Activated CD4-positive, alpha-beta T cell treated with anti-CD3 and anti-CD28 coated beads for 48 hours (primary cell): Measurements from ENCODE around the gene UBE2E2.

Experiments used
- DNase-seq: peaks from one replicate; pipeline ENCODE4 v3.0.0-alpha.2; 2020

Gene UBE2E2

GRCh38 chr3:23396746-23397145 lies 193.6 kb downstream of the UBE2E2 start:
- DNase-seq: no peak

GRCh38 chr3:23399221-23399620 lies 196.1 kb downstream of the UBE2E2 start:
- no peak for DNase-seq

GRCh38 chr3:23402728-23403492 lies 199.8 kb downstream of the UBE2E2 start:
- no peak for DNase-seq

GRCh38 chr3:23404246-23404645 lies 201.1 kb downstream of the UBE2E2 start:
- DNase-seq: no peak

- DNase-seq: no peak
Measured at GRCh38 chr3:23405081-23405480, 202.0 kb downstream of the UBE2E2 start.

GRCh38 chr3:23406601-23407000 lies 203.5 kb downstream of the UBE2E2 start:
- no peak for DNase-seq

DNA sequence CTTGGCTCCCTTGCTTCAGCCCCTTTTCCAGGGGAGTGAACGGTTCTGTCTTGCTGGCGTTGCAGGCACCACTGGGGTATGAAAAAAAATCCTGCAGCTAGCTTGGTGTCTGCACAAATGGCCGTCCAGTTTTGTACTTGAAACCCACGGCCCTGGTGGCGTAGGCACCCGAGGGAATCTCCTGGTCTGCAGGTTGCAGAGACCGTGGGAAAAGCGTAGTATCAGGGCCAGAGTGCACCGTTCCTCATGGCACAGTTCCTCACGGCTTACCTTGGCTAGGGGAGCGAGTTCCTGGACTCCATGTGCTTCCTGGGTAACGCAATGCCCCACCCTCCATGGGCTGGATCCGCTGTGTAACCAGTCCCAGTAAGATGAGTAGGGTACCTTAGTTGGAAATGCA lies 214.9 kb downstream of the UBE2E2 start:
- DNase-seq: no peak

GRCh38 chr3:23421811-23422516 lies 218.8 kb downstream of the UBE2E2 start:
- DNase-seq: no peak

DNA sequence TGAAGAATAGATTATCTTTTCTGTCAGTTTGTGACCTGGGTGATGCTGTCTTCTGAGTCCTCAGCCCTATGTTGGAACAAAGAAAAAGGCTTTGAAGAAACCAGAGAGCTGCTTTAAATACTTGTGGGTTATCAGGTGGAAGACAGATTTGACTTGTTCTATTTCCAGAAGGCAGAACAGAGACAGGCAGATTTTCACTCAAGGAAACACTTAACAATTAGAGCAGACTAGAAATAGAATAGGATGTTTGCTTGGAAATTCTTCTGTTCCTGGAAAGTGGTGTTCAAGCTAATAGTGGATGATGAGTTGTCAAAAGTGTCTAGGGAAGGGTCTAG lies 219.4 kb downstream of the UBE2E2 start:
- DNase-seq: no peak

DNA sequence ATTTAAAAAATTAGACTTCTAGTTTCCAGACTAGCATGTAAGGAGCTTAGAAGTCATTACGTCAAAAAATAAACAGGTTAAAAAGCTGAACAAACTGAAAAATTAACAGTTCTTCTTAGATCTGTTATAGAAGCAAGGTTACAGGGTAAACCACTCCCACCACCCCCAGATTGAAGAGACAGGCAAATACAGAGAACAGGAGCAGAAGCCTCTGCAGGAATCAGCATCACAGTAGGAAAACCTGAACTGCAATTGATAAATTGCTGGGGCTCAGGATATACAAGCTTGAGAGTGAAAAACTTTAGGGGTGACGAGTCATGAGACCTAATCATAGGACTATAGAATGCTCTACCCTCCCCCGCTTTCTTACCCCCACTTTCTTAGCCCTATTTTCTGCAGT lies 222.3 kb downstream of the UBE2E2 start:
- no peak for DNase-seq

GRCh38 chr3:23430781-23431398 lies 227.8 kb downstream of the UBE2E2 start:
- DNase-seq: no peak

GRCh38 chr3:23431764-23432163 lies 228.6 kb downstream of the UBE2E2 start:
- DNase-seq: no peak

- DNase-seq: no peak
Measured at GRCh38 chr3:23435318-23435717, 232.2 kb downstream of the UBE2E2 start.

- DNase-seq: no peak
Measured at GRCh38 chr3:23435904-23436303, 232.8 kb downstream of the UBE2E2 start.

DNA sequence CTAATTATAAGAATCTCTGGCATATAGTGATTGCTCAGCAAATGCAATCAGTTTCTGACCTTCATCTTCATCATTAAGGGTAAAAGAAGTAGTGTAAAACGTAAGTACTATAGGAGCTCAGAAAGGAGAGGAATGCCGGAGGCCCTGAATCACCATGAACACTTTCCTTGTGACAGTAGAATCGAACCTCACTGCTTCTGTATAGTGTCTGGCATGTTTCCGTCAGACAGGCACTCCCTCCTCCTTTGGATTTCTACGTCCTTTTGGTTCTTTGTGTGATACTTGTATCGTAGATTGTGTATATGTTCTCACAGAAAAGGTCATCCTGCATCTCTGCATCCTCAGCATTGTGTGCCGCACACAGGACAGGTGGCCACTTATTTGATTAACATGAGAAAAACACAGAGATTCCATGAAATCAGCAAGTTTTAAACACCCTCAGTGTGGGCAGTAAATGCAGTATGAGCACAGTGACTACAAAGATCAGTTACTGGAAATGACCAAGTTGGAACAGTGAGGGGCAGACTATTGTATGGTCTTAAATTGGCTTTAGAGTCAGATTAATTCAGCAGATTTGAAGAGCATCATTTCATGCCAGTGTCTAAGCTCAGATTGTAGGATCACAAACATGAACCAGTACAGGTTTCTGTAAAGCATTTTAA lies 234.5 kb downstream of the UBE2E2 start:
- no peak for DNase-seq

- DNase-seq: no peak
Measured at GRCh38 chr3:23438657-23439056, 235.5 kb downstream of the UBE2E2 start.

DNA sequence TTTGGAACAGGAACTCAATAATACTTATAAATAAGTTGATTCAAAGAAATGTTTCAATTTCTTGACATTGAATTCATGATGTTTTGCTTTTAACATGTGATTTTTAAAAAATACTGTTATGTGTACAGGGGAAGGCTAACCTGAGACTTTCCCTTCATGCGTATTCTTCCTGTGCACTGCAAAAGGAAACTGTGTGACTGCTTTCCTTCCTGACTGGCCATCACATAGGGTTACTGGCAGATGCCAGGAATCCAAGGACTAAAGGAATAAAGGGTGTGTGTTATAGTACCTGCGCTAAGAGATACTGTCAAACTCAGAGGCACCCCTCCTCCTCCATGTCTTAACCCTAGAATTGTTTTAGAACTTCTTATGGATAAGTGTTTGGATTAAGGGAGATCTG lies 236.0 kb downstream of the UBE2E2 start:
- DNase-seq: no peak

DNA sequence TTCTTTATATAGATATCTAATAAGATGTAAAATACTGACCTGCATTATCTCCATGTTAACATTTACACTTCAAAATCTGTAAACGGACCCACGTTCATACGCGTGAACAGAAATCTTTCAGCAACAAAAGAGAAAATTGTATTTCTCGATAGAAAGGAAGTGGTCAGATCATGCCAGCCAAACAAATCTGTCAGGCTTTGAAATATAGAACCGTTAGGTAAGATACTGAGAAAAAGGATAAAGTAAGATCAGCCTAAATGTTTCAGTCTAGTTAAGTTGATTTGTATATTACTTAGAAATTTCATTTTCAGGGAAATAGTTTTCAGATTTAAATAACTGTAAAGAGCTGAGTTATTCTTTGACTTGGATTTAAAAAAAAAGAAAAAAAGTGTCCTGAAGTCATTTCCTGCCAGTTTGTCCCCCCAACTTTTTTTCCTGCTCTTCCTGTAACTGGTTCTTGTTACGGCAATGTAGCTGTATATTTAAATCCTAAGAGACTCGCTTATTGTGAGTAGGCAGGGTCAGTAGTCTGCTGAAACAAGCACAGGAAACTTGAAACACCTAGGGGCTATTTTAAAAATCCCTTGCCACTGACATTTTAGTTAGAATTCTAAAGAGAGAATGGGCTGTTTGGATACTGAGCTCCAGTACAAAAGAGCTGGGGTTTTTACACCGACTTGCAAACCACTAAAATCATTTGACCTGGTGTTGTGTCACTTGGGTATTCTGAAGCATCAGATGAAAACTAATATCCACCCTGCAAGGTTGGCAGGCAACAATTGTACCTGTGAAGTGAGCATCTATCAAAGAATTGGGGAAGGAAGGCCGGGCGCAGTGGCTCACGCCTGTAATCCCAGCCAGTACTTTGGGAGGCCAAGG lies 237.5 kb downstream of the UBE2E2 start:
- DNase-seq: no peak

DNA sequence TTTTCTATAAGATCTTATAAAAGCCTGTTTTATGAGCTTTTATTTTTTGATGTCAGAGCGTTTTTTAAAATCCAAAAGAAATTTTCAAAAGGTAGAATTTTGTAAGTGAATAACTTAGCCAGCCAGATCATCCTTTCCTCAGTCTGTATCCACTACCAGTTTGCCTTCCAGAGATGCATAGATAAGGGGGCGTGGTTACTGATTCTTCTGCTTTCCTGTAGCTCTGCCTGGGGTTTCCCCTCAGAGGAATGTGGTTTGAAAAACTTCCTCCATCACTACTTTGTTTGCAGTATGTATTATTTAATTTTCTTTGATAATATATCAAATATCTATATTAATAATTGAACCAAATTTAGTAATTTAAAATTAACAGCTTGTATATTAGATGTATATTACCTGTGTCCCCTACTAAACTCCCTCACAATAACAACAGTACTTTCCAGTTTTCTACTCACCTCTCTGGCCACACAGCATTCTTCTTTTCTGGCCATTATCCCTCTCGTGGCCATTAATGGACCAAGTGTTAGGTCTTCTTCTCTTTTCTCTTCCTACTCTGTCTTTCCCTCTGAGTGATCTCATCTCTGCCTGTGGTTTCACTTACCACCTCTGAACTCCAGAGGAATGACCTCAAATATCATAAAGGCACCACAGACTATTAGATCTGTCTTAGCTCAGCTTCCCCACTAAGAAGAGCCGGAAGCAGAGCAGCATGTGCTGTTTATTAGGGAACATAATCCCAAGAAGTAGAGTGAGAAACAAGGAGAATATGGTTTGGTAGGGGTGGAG lies 239.7 kb downstream of the UBE2E2 start:
- DNase-seq: no peak

DNA sequence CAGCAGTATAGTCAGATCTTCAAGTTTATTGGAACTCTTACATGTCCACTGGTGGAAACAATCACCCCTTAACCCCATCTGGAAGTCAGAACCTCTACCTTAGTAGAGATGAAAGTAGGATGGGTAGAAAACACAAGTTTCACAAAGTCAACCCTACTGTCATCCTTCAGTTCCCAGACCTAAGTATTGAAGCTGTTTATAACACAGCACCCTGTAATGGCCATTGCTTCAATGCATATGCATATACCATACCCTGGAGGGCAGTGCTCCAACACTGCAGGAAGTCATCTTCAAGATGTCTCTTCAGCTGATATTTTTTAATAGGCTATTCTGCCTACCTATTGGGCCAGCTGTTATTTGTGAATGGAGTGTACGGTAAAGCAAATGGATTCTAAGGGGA lies 241.3 kb downstream of the UBE2E2 start:
- no peak for DNase-seq

GRCh38 chr3:23446301-23446700 lies 243.2 kb downstream of the UBE2E2 start:
- no peak for DNase-seq

DNA sequence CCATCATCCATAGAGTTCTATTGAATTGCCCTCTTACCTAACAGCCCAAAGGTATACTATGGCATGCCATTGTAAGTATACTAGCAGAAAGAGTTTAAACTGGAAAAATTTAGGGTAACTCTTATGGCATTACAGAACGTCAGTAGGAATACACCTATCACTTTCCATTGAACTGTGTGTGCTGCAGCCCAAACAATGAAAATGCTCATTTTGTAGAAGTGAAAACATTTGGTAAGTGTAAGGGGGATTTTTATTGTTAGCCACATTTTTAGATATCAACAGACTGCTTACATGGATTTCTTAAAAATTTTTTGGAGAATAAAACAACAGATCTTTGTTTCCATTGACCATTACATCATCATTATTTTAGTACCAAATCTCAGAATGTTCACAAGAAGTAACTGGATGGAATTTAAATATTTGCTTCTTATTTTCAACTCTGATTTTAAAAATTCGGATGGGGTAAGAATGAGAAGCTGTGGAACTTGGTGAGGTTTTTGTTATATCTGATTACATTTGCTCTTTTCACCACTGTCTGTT lies 245.9 kb downstream of the UBE2E2 start:
- DNase-seq: no peak
